GM20000 (cell line): ENCODE measurements around the gene MTMR12.

ENCODE experiments used
- DNase-seq: peaks from one replicate; pipeline ENCODE4 v3.0.0; 2012; ENCODE audit warnings: low spot score
- TF ChIP-seq, protein P1 (sequence below): IDR thresholded peaks from 2 replicates; pipeline ENCODE4 v1.5.1; 2012; ENCODE audit warnings: mild to moderate bottlenecking, control low read depth; ENCODE audit errors: extremely low read depth, missing control alignments

MTMR12 gene

GRCh38 chr5:32304622-32305021 is 8.1 kb downstream of the MTMR12 start:
- TF ChIP-seq, protein P1, sequence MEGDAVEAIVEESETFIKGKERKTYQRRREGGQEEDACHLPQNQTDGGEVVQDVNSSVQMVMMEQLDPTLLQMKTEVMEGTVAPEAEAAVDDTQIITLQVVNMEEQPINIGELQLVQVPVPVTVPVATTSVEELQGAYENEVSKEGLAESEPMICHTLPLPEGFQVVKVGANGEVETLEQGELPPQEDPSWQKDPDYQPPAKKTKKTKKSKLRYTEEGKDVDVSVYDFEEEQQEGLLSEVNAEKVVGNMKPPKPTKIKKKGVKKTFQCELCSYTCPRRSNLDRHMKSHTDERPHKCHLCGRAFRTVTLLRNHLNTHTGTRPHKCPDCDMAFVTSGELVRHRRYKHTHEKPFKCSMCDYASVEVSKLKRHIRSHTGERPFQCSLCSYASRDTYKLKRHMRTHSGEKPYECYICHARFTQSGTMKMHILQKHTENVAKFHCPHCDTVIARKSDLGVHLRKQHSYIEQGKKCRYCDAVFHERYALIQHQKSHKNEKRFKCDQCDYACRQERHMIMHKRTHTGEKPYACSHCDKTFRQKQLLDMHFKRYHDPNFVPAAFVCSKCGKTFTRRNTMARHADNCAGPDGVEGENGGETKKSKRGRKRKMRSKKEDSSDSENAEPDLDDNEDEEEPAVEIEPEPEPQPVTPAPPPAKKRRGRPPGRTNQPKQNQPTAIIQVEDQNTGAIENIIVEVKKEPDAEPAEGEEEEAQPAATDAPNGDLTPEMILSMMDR = no peak
- DNase-seq = no peak

DNA sequence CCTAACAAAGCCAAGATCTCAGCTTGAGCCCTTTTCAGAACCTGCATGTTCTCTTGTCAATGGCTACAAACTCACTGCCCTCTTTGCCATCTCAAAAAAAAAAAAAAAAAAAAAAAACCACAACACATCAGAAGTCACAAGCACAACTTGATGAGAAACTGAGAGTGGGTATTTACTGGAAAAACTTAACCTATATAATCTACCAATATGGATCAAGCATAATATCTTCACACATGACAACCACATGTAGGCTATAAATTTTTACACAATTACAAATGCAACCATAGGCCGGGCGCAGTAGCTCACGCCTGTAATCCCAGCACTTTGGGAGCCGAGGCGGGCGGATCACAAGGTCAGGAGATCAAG is 9.0 kb downstream of the MTMR12 start:
- TF ChIP-seq, protein P1 = no peak
- no peak for DNase-seq

GRCh38 chr5:32302835-32303754 is 9.6 kb downstream of the MTMR12 start:
- no peak for DNase-seq
- TF ChIP-seq, protein P1 = no peak

DNA sequence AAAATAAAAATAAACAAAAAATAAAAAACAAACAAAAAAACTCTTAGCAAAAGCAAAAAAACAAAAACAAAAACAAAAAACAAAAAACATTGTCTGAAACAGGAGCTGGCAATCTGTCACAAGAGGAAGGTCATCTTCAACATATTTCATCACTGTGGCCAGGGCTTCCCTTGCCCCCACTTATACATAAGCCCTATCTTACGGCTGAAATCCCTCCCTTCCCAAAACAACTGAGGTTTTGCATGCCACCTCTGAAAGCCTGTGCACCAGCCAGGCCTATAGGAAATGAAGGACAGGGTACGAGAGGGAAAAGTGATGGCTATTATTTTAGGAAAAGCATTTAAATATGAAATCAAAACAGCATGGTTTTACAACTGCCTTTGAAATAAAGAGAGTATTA is 10.8 kb downstream of the MTMR12 start:
- DNase-seq = no peak
- TF ChIP-seq, protein P1 = no peak

- TF ChIP-seq, protein P1 = no peak
- no peak for DNase-seq
These were observed 13.6 kb downstream of the MTMR12 start for GRCh38 chr5:32299059-32299677.

DNA sequence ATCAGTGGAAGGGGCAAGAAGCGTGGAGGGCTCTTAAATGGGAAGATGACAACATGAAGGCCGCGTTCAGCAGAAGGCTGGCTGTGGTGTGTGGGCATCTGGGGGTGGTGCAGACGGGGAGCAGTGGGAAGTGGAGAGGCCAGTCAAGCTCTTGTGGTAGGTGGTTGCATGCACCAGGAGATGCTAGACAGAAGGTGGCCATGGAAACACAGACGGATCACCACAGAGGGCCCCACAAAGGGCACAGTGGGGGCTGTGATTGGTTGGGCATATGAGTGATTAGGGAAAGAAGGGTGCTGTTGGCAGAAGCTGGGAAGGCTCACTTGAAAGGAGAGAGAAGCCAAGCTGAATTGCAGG is 14.7 kb downstream of the MTMR12 start:
- TF ChIP-seq, protein P1 = no peak
- no peak for DNase-seq
